Stomach (tissue), 4 donors: ENCODE measurements around the gene ACE.

ENCODE experiments used
- CTCF ChIP-seq, 7 experiments: fragments of 450-650 bp in 4 of 7; fragments of 200-600 bp in 3 of 7; sonication (generic) in 3 of 7; IDR thresholded peaks; one replicate each; pipeline ENCODE4 v1.5.1; 2016 to 2019; ENCODE audit warnings: antibody characterized with exemption in 7 of 7, control low read depth in 2 of 7, mild to moderate bottlenecking in 1 of 7
- EP300 ChIP-seq: sonication (generic); formaldehyde crosslinking; IDR thresholded peaks from one replicate; pipeline ENCODE4 v1.6.1; 2017; ENCODE audit warnings: antibody characterized with exemption
- POLR2A ChIP-seq, 4 donors: fragments of 450-650 bp; IDR thresholded peaks; one replicate each; pipeline ENCODE4 v1.6.1; 2016; ENCODE audit warnings: antibody characterized with exemption in 4 of 4, control low read depth in 2 of 4, mild to moderate bottlenecking in 1 of 4, moderate library complexity in 1 of 4
- POLR2AphosphoS5 ChIP-seq, 3 donors: sonication (generic); formaldehyde crosslinking; IDR thresholded peaks; one replicate each; pipeline ENCODE4 v1.6.1; 2016; ENCODE audit warnings: antibody characterized with exemption in 3 of 3

GRCh38 chr17:63445065-63445464 is 31.8 kb upstream of the ACE start:
- TF ChIP-seq POLR2A (IDR thresholded peaks at IDR 0.05) (no peak), CTCF (IDR thresholded peaks at IDR 0.05) (no peak), EP300 (no peak), POLR2AphosphoS5 (IDR thresholded peaks at IDR 0.05) (no peak)
